GM19463 (cell line): ENCODE measurements around the gene ESRRB.

Experiments
- ATAC-seq: cut with Tn5 transposase; IDR thresholded peaks from one replicate; pipeline ENCODE4 v1.9.1; 2021; ENCODE audit warnings: mild to moderate bottlenecking, moderate library complexity; ENCODE audit not compliant: unreplicated experiment

Gene ESRRB

GRCh38 chr14:76439237-76439775 is 63.4 kb downstream of the ESRRB start:
- ATAC-seq, result no peak

GRCh38 chr14:76446486-76446885 is 70.5 kb downstream of the ESRRB start:
- no peak for ATAC-seq

DNA sequence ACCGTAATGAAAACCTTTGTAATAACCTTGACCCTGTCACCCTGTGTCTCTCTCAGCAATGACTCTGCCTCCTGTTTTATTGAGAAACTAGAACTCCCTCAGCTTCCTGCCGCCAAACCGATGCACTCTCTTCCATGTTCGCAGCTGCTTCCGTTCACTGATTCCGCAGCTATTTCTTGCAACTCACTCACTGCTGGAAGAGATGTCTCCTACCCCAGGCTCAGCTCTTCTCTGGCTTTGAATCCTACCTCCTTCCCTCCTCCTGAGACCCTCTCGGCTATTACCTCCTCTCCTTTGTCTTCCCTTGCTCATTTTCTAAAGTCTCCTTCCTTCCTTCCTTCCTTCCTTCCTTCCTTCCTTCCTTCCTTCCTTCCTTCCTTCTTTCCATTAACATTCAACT is 71.0 kb downstream of the ESRRB start:
- no peak for ATAC-seq

DNA sequence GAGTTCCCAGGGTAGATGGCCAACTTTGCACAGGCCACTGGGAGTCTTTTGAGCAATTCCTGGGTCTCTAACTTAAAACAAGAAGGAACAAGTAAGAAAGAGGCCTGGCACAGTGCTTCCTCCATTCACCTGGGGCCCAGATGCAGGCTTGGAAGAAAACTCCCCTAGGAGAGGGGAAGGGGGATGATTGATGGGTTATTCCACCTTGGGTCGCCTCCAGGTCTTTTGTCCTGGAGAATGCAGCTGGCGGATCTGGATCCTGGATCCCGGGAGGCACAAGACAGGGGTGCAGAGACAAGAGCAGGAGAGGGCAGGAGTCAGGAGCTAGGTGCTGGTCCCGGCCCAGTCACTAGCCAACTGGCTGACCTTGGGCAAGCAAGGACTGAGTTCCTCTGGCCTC is 74.5 kb downstream of the ESRRB start:
- ATAC-seq, result no peak

GRCh38 chr14:76456200-76456599 is 80.3 kb downstream of the ESRRB start:
- ATAC-seq, result no peak

GRCh38 chr14:76456891-76457586 is 81.1 kb downstream of the ESRRB start:
- ATAC-seq, result no peak

GRCh38 chr14:76457841-76458240 is 81.9 kb downstream of the ESRRB start:
- no peak for ATAC-seq

DNA sequence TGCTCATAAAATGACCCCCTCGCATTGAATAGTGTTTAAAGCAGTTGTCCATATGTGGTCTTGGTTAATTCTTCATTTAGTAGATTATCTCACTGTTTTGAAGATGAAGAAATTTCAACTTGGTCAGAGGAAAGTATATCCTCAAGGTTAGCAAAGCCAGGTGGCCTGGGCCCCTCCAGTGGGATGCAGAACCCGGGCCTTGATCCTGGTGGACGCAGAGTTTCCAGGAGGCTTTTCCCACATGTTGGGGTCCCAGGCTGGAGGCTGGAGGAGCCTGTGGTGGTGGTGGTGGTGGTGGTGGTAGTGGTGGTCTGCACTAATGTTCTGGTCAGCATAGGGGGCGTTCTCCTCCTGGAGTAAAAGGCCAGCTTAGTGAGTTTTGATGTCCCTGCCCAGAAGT is 85.9 kb downstream of the ESRRB start:
- ATAC-seq, result no peak

DNA sequence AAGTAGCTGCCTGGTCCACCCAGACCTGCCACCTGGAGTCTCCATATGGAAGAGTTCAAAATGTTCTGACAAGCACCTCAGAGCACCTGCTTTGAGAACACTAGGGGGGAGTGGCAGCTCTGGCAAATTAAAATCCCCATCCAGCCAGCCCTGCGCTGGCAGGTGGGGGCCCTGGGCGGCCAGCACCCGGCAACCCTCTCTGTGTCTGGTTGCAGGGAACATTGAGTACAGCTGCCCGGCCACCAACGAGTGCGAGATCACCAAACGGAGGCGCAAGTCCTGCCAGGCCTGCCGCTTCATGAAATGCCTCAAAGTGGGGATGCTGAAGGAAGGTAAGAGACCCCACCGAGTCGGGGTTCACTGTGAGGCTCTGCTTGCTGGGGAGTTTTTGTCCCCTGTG is 86.4 kb downstream of the ESRRB start:
- ATAC-seq, result no peak

DNA sequence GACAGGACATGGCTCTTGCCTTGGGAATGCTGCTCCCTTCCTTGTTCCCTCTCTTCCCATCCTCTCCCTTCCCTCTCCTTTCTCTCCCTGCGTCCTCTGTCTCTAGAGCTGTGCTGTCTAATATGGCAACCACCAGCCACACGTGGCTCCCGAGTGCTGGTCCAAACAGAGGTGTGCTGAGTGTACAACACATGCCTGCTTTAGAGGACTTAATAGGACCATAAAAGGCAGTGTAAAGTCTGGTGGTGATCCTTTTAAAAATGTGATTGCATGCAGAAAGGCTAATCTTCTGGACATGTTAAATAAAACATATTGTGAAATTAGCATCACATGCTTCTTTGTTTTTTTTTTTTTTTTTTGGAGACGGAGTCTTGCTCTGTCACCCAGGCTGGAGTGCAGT is 87.2 kb downstream of the ESRRB start:
- ATAC-seq, result no peak

- no peak for ATAC-seq
These were observed 88.9 kb downstream of the ESRRB start for GRCh38 chr14:76464856-76465255.

- ATAC-seq, result no peak
These were observed 89.7 kb downstream of the ESRRB start for GRCh38 chr14:76465664-76466063.

DNA sequence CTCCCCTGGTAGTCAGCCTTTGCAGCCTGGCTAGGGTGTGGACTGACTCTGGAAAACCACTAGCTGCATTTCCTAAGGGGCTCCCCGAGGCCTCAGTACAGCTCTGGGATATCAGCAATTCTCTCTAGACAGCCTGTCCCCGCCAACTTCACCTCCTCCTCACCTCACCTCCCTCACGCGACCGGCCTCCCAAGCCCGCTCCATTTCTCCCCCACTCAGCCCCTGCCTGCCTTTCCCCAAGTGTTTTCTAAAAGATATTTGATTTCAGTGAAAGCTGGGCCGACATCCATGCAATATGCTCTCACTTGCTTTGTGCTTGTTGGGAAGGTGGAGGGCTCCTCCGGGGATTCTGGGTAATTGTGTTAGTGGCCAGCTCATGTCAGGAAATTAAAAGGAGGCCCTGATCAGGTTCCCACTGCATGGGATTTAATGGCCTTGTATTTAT is 91.8 kb downstream of the ESRRB start:
- no peak for ATAC-seq

DNA sequence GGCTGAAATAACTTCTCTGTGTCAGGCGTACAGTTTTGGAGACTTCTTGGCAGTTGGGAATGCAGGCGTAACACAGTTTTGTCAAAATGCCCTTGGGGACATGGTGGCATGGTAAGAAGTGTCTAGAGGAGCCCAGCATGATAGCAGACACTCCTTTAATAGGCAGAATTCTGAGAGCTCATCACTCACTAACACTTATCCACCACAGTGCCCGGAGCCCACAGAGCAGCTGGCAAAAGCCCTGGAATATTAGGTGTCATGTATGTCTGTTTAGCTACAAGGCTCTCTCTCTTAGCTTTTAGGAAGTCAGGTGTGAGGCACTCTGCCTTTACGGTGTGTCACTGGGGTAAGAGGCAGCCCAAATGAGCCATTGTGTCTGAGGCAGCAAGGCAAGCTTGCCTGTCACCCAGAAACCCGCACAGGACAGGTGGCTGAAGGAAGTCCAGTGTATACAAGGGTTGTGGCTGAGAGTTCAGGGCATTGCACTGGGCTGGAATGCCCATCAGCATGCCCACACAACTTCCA is 96.3 kb downstream of the ESRRB start:
- ATAC-seq, result no peak

GRCh38 chr14:76473481-76474263 is 97.7 kb downstream of the ESRRB start:
- no peak for ATAC-seq

- no peak for ATAC-seq
These were observed 104.5 kb downstream of the ESRRB start for GRCh38 chr14:76480426-76480825.

DNA sequence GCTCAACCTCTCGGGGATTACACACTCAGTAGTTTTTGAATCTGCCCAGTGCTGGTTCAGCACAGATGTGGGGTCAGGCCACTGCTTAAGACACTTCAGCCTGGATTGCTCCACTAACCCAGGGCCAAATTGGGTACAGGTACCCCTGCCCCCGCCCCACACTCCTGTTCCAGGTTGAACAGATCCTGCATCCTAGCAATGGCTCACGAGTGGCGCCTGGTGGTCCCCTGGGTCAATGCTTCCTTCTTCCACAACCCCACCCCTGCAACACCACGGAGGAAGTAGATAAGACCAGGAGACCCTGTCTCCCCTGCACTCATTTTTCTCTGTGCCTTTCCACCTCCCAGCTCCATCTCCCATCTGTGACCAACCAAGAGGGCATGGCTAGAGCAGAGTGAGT is 108.4 kb downstream of the ESRRB start:
- no peak for ATAC-seq

- no peak for ATAC-seq
These were observed 110.4 kb downstream of the ESRRB start for GRCh38 chr14:76486251-76486743.

DNA sequence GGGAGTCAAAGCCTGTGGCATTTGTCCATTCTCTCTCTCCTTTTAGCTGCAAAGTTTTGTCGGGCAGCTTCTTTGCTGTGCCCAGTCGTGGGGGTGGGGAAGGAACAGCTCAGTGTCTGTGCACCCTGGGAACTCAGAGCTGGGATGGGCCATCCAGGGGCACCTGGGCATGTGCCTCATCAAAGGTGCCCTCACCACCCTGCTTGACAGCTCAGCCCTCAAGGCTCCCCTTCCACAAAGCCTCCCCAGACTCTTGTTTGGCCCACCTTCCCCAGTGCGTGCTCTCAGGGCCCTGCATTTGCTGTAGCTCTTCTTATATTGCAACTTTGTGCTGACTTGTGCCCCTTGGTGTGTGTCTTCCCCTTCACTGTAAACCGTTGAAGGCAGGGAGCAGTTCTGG is 112.6 kb downstream of the ESRRB start:
- ATAC-seq, result no peak

GRCh38 chr14:76489667-76490066 is 113.7 kb downstream of the ESRRB start:
- ATAC-seq, result no peak

- no peak for ATAC-seq
These were observed 114.2 kb downstream of the ESRRB start for GRCh38 chr14:76490111-76490510.

DNA sequence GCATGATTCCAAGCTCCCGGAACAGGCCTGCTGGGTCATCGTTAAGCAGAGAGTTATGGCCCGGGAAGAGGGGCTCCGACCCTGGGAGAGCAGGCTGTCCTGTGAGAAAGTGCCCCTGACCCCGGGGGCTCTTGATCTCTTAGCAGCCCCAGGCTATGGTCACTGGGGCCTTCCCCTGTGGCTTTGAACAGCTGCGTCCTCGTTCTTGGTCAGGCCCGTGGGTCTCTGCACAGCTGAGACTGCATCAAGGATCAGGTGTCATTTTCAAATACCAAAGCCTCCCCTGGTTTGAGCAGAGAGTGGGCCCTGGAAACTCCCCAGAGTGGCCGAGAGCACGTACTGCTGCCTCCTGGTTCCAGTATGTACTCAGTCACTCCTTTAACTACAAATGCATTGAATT is 114.8 kb downstream of the ESRRB start:
- no peak for ATAC-seq
